Measurements from ENCODE around the gene PXMP2.
"Not testable (repeated sequence)": the region's sequence is repeated elsewhere in the genome, so short reads cannot be mapped to it uniquely, and the experiment has no call there.

PXMP2 gene

GRCh38 chr12:132724506-132725241, 37.3 kb downstream of the PXMP2 start:
- no peak for DNase-seq

DNA sequence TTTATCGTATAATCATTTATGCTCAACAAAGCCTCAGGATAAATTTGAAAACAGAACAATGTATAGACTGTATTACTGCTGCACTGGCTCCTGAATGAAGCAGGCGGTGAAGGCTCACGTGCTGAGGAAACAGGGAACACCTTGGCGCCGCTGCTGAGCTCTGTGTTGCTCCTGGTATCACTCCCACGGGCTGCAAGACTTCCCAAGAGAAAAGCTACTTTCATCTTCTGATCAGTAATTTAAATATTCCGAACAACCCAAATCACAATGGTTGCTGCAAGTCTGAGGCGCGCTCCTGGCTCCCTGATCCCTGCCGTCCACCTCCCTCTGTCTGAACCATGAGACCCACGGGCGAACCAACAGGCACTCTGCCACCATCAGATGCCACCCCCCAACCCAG, 39.0 kb downstream of the PXMP2 start:
- DNase-seq: no peak

DNA sequence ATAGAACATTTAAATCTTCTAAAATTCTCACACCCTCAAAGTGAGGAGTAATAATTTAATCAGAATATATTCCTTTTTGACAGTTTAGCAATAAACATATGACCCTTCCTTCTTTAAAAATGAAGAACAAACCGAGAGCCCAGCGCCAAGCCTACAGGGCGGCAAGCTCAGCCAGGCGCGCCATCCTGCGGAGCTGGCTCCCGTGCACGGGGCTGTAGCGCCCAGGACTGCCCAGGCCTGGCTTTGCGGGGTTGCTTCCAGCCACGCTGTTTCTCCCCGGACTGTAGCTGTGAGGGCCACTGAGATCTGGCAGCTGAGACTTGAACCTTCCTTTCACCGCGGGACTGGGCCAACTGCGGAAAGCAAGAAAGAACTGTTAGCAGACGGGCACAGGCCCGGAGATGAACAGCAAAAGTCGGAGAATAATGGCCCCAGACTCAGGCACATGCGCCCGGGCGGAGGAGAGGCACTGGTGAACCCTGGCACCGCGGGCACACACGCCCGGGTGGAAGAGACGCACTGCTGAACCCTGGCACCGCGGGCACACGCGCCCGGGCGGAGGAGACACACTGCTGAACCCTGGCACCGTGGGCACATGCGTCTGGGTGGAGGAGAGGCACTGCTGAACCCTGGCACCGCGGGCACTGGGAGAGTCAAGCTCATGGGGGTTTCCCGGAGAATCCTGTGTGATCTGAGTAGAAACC, 39.9 kb downstream of the PXMP2 start:
- DNase-seq: no peak

DNA sequence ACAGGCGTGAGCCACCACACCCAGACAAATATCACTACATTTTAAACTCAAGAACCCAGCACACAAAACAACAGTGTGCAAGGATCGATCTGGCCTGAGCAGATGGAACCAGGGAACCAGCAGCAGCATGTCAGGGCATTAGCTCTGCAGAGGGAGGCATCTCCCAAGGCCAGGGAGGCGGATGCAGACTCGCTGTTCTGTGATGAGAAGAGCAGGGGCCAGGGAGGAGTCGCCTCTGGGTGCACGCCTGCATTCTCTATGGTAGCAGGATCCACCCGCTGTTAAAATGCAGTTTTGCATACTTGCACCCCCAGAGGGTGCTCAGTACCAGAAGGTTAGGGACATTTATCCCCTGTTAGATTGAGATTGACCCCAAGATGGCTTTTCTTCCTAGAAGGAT, 41.1 kb downstream of the PXMP2 start:
- DNase-seq: no peak

DNA sequence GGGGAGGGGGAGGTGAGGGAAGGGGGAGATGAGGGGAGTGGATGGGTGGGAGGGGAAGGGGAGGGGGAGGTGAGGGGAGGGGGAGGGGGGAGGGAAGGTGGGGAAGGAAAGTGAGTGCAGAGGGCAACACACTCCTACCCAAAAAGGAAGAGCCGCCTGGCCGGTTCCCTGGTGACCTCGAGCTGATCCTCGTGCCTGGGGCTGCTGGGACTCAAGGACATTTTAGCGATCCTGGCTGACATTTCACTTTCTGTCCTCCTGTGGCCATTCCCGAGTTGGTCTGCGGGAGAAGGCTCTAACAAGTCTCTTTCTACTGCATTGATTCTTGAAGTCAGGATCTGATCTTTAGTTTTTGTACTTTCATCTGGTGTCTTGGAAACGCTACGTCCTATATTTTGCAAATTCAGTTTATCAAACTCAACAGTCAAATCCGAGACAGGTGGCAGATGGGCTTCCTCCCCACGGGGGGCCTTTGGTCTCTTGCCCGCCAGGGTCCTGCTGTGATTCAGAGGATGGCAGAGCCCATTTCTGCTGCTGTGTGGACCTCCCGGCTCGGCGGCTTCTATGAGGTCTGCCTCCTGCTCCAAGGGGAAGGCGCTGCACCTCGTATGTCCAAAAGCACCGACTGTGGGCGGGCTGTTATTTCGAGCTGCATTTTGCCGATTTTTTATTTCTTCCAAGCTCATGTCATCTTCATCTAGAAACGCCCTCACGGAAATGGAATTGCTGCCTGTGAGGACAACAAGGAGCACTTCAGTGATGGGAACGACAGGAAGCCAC, 42.3 kb downstream of the PXMP2 start:
- DNase-seq: no peak

DNA sequence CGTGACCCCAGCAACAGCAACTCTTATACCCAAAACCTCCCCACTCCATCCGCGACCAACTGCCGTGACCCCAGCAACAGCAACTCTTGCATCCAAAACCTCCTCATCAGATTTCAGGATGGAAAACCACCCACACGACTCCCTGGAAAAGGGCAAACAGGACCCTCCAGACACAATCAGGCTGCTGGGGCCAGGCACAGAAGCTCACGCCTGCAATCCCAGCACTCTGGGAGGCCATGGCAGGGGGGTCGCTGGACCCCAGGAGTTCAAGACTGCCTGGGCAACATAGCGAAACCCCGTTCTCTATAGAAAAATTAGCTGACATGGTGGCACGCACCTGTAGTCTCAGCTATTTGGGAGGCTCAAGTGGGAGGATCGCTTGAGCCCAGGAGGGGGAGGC, 43.0 kb downstream of the PXMP2 start:
- DNase-seq: no peak

DNA sequence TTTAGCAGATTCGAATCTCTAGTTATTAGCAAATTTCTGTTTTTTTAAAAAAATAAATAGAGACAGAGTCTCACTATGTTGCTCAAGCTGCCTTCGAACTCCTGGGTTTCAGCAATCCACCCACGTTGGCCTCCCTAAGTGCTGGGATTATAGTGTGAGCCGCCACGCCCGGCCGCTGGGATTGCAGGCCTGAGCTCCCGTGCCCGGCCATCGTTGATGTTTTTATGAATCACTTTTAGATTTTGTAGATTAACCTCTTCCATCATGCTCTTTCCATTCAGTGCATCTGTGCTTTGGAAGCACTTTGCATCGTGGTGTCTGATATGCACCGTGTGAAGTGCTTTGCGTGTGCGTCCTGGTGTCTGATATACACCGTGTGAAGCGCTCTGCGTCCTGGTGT, 44.2 kb downstream of the PXMP2 start:
- DNase-seq: no peak

DNA sequence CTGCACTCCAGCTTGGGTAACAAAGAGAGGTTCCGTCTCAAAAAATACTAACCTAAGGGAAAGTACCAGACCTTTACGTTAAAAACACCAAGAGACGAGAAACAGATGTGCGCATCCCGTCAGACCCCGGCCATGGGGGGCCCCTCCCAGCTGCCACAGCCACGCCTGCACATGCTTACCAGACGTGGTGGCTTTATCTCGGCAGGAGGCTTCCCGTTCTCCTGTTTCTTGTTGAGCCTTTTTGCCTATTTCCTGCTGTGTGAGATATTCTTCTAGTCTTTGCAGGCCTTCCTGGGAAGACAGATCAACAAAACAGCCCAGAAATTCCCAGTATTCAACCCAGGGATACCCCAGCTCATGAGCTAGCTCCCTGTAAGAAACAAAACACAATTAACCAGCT, 46.8 kb downstream of the PXMP2 start:
- no peak for DNase-seq

DNA sequence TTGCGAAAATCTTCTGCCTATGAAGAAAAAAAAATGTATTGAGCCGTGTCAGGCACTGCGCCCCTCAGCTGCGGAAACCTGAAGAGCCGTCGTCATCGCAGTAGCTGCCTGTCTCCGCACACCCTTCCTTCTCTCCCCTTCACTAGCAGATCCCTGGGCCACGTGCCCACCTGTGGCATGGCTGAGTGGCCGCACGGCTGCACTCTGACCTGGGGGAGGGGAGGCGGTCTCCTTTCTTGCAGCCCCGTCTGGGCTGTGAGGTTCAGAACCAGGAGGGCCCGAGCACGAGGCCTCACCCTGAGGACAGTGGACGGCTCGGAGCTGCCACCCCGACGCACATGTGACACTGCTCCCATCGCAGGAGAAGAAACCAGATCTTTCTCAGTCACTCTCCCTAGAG, 48.1 kb downstream of the PXMP2 start:
- no peak for DNase-seq

DNA sequence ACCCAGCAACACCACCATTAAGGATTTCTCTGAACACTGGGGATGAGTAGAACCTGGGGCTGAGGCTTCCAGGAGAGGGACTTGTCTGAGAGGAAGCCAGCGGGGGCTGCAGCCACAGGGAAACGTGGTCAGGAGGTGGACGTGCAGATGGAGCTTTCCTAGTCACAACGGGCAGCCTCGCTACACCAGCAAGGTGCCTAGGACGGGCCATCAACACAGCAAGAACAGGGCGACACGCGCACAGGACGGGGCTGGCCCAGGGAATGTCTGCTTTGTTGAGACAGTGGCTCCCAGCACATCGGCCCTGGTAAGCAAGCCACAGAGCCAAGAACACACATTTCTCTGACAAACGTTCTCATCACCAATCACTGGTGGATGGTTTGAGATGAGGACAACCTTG, 49.0 kb downstream of the PXMP2 start:
- no peak for DNase-seq

- DNase-seq: no peak
Measured at GRCh38 chr12:132736913-132737312, 49.5 kb downstream of the PXMP2 start.

- DNase-seq: no peak
Measured at GRCh38 chr12:132739600-132740312, 52.4 kb downstream of the PXMP2 start.

DNA sequence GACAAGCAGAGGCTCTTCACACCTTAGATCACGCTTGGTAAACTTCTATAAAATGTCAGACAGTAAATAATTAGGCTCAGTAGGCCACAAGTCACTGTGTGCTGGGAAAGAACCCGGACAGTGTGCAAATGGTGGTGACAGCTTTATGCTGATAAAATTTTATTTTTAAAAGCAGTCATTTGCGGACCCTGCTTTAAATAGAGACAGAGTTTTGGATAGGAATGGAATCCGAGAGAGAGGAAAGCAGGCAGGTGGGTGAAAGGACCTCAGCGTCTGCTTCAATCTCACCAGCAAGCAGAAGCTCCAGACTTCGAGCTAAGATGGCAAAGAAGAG, 52.9 kb downstream of the PXMP2 start:
- no peak for DNase-seq

GRCh38 chr12:132740652-132741051, 53.3 kb downstream of the PXMP2 start:
- no peak for DNase-seq

GRCh38 chr12:132741620-132742019, 54.2 kb downstream of the PXMP2 start:
- DNase-seq: no peak

GRCh38 chr12:132743831-132744230, 56.4 kb downstream of the PXMP2 start:
- no peak for DNase-seq

GRCh38 chr12:132746613-132747012, 59.2 kb downstream of the PXMP2 start:
- DNase-seq: no peak

DNA sequence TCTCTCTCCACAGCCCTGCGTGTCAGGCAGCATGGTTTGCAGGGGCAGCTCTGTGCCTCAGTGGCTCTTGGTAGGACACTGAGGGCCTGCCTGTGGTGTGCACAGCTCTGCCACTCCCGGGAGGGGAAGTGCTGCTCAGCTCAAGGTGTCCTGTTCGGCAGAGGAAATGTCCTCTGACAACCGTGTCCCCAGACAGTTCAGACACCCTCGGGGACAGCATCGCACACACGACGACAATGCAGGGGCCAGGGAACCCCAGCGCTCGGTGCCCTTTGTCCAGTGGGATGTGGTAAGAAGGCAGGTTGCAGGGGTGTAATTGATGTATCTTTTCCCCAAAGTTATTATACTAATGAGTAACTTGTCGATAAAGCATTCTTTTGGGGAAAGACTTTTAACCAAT, 60.0 kb downstream of the PXMP2 start:
- no peak for DNase-seq

DNA sequence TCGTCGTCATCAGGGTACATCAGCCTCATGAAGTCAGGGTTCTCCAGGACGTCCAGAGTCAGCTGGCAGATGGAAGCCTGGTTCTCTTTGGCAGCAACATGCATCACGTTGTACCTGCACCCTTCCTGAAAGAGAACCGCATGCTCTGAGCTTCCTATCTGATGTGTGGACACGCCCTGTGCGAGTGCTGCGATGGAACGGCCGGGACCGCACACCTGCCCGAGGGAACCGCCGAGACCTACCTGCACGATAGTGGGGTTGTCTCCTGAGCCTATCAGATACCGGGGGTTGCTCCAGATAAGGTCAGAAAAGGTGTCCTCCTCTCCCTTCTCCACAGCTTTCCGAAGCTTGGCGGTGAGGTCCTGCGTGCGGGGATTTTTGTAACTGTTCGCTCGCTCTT, 60.5 kb downstream of the PXMP2 start:
- DNase-seq: no peak

DNA sequence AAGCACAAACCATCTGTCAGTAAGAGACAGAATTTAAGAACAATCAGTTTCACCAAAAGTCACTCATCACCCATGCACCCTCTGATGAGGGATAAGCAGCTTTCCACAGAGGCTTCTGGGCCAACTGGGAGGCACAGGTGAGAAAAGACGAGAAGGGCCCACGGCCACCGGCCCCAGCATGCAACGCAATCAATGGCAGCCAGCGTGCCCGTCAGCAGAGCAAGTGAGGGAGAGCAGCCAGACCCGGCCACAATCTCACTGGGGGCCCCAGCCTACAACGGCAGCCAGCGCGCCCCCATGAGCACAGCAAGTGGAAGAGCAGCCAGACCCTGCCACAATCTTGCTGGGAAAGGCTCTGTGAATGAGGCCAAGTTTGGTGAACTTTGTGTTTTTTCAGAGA, 60.9 kb downstream of the PXMP2 start:
- DNase-seq: no peak

GRCh38 chr12:132753670-132754069, 66.3 kb downstream of the PXMP2 start:
- not testable (repeated sequence) for DNase-seq

DNA sequence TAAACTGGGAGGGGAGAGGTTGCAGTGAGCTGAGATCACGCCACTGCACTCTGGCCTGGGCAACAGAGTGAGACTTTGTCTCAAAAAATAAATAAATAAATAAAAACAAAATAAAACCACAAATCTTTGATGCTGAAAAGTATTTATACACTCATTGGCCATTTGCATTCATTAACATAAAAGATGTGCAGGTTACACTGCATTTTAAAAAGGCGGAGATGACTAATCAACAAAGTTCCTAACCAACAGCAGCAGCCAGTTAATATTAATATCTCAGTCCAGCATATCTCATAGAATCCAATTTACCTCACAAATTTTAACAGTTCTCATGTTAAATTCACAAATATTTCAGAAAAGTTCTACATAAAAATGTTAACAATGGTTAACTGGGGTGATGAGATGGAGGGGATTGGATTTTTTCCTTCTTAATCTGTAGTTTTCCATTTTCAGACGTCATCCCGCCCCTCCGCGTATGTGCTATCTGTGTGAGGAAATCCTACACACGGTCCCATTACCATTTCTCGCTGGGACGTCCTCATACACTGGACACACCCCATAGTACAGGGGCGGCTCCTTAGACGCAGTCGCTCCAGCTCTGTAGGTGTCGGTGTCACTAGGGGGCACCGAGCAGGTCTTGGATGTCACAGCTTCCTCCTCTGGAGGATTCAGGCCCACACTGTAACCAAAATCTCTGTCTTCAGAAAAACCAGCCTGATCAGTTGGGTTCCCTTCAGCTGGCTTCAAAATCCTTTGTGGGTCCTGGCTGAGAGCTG, 67.0 kb downstream of the PXMP2 start:
- DNase-seq: no peak
